Gastroesophageal sphincter (tissue), 4 donors: ENCODE results near the gene C17orf107. TPM values are rescaled to one million over a fixed set of nuclear protein-coding genes. Genes with fewer than 3 reads are reported as not detected.

ENCODE experiments used
- ATAC-seq: fragments of 150-250 bp; one replicate; pipeline ENCODE4 v1.9.1; 2016; ENCODE audit warnings: mild to moderate bottlenecking, moderate library complexity
- H3K27ac ChIP-seq, 4 donors: fragments of 200-600 bp; sonication (generic) in 3 of 4; 1 replicate in 3 of 4; 2 replicates in 1 of 4; pipeline ENCODE4 v1.5.1; 2016 to 2019
- H3K27me3 ChIP-seq: fragments of 200-600 bp; sonication (generic); one replicate; pipeline ENCODE4 v1.5.1; 2019
- H3K36me3 ChIP-seq, 2 donors: fragments of 200-600 bp; sonication (generic); one replicate each; pipeline ENCODE4 v1.5.1; 2019; ENCODE audit warnings: control low read depth in 1 of 2
- H3K4me1 ChIP-seq, 3 donors: fragments of 200-600 bp; sonication (generic); 1 replicate in 2 of 3; 2 replicates in 1 of 3; pipeline ENCODE4 v1.5.1; 2016 to 2019; ENCODE audit warnings: control low read depth in 2 of 3
- H3K4me3 ChIP-seq, 2 donors: fragments of 200-600 bp; sonication (generic); one replicate each; pipeline ENCODE4 v1.5.1; 2019; ENCODE audit warnings: mild to moderate bottlenecking in 1 of 2, moderate library complexity in 1 of 2
- H3K9me3 ChIP-seq, 3 donors: fragments of 200-600 bp; sonication (generic); one replicate each; pipeline ENCODE4 v1.5.1; 2017 to 2019; ENCODE audit warnings: control low read depth in 2 of 3
- CTCF ChIP-seq, 4 experiments: fragments of 200-600 bp in 2 of 4; fragments of 450-650 bp in 2 of 4; sonication (generic) in 1 of 4; IDR thresholded peaks; one replicate each; pipeline ENCODE4 v1.5.1; 2017 to 2019; ENCODE audit warnings: antibody characterized with exemption in 4 of 4, mild to moderate bottlenecking in 2 of 4, moderate library complexity in 2 of 4
- EP300 ChIP-seq: sonication (generic); formaldehyde crosslinking; IDR thresholded peaks from one replicate; pipeline ENCODE4 v1.6.1; 2017; ENCODE audit warnings: antibody characterized with exemption, mild to moderate bottlenecking
- POLR2A ChIP-seq, 2 donors: fragments of 450-650 bp; IDR thresholded peaks; one replicate each; pipeline ENCODE4 v1.6.1; 2017; ENCODE audit warnings: antibody characterized with exemption in 2 of 2, mild to moderate bottlenecking in 2 of 2, moderate library complexity in 1 of 2
- POLR2AphosphoS5 ChIP-seq: sonication (generic); formaldehyde crosslinking; IDR thresholded peaks from one replicate; pipeline ENCODE4 v1.6.1; 2017; ENCODE audit warnings: antibody characterized with exemption
- WGBS, 2 donors: methylation state at CpG; one replicate each; pipeline ENCODE4 v1.1.5; 2018; ENCODE audit warnings: low coverage in 1 of 2; 5-methylcytosine and 5-hydroxymethylcytosine counted together
- total RNA-seq, 4 donors: library from RNA; depleted of rRNA; stranded (reverse); fragments of >200 nt; gene quantifications; one replicate each; pipeline ENCODE4 v1.1.0, GENCODE V29; 2016

The C17orf107 gene
- total RNA-seq, 4 donors from 2014 or later = 0.30 to 0.81 (median 0.68) TPM

- no peaks in the 10 kb centered on the region for H3K9me3 ChIP-seq
- H3K27ac ChIP-seq = no peak overlapping the region
- no peak for ATAC-seq
- H3K4me1 ChIP-seq = peaks cover 0 to 8% (median 3%) of the 10 kb centered on the region in 3 donors
- H3K36me3 ChIP-seq = peaks cover 0 to 87% of the 10 kb centered on the region in 2 donors
- no peak overlapping the region for H3K4me3 ChIP-seq
- peaks cover 6% of the 10 kb centered on the region for H3K27me3 ChIP-seq
- no peak for TF ChIP-seq EP300
- TF ChIP-seq CTCF (IDR thresholded peaks at IDR 0.05) = no peak
- no peak for TF ChIP-seq POLR2AphosphoS5
- TF ChIP-seq POLR2A (IDR thresholded peaks at IDR 0.05) = no peak
- WGBS, 2 donors = 71% methylated on average over 4 of the region's 31 CpGs; no CpG with 5 or more reads in 1 of the 2 donors
These were observed 5.4 kb upstream of the C17orf107 start for GRCh38 chr17:4893721-4894560.

- 90 to 100% methylated on average over 2 to 3 of the region's 13 CpGs for WGBS, 2 donors
- H3K4me3 ChIP-seq = no peak overlapping the region
- no peak for TF ChIP-seq CTCF (IDR thresholded peaks at IDR 0.05)
- peaks cover 0 to 76% of the 10 kb centered on the region in 2 donors for H3K36me3 ChIP-seq
- no peaks in the 10 kb centered on the region for H3K9me3 ChIP-seq
- peaks cover 0 to 20% (median 11%) of the 10 kb centered on the region in 3 donors for H3K4me1 ChIP-seq
- H3K27me3 ChIP-seq = peaks cover 18% of the 10 kb centered on the region
- H3K27ac ChIP-seq = no peak overlapping the region
- ATAC-seq = no peak
These were observed 4.2 kb upstream of the C17orf107 start for GRCh38 chr17:4895121-4895520.

GRCh38 chr17:4895657-4896331 lies 3.5 kb upstream of the C17orf107 start:
- Histone ChIP-seq H3K9me3 (no peaks in the 10 kb centered on the region), H3K27me3 (peaks cover 25% of the 10 kb centered on the region), H3K36me3 (peaks cover 0 to 69% of the 10 kb centered on the region in 2 donors), H3K4me1 (peaks cover 0 to 26% (median 11%) of the 10 kb centered on the region in 3 donors), H3K4me3 (no peak overlapping the region), H3K27ac (no peak overlapping the region)
- 67 to 72% methylated on average over 12 to 16 of the region's 27 CpGs for WGBS, 2 donors
- ATAC-seq = no peak
- TF ChIP-seq CTCF (IDR thresholded peaks at IDR 0.05) (no peak), POLR2A (IDR thresholded peaks at IDR 0.05) (no peak), EP300 (no peak), POLR2AphosphoS5 (no peak)

GRCh38 chr17:4896332-4897197 lies 2.8 kb upstream of the C17orf107 start:
- Histone ChIP-seq H3K36me3 (peaks cover 0 to 62% of the 10 kb centered on the region in 2 donors), H3K9me3 (no peaks in the 10 kb centered on the region), H3K27me3 (peaks cover 32% of the 10 kb centered on the region), H3K4me1 (peaks cover 0 to 30% (median 11%) of the 10 kb centered on the region in 3 donors), H3K4me3 (no peak overlapping the region), H3K27ac (no peak overlapping the region)
- no peak for ATAC-seq
- 86% methylated on average over 2 to 4 of the region's 27 CpGs for WGBS, 2 donors
- TF ChIP-seq EP300 (no peak), POLR2AphosphoS5 (no peak), POLR2A (IDR thresholded peaks at IDR 0.05) (no peak), CTCF (IDR thresholded peaks at IDR 0.05) (no peak)
